Measurements from ENCODE around the gene XNDC1N. TPM values are rescaled to one million over a fixed set of nuclear protein-coding genes. Genes with fewer than 3 reads are reported as not detected.

The XNDC1N gene, protein sequence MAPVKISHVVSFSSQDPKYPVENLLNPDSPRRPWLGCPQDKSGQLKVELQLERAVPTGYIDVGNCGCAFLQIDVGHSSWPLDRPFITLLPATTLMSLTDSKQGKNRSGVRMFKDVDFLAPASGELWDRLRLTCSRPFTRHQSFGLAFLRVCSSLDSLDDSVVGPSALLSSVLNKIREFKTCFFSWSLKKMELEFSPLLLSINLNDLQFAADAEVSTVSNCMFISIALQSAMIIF
- total RNA-seq (2014; rRNA removed; shearing (Covaris generic)) = 10.7 and 16.4 TPM in 2 replicates

DNA sequence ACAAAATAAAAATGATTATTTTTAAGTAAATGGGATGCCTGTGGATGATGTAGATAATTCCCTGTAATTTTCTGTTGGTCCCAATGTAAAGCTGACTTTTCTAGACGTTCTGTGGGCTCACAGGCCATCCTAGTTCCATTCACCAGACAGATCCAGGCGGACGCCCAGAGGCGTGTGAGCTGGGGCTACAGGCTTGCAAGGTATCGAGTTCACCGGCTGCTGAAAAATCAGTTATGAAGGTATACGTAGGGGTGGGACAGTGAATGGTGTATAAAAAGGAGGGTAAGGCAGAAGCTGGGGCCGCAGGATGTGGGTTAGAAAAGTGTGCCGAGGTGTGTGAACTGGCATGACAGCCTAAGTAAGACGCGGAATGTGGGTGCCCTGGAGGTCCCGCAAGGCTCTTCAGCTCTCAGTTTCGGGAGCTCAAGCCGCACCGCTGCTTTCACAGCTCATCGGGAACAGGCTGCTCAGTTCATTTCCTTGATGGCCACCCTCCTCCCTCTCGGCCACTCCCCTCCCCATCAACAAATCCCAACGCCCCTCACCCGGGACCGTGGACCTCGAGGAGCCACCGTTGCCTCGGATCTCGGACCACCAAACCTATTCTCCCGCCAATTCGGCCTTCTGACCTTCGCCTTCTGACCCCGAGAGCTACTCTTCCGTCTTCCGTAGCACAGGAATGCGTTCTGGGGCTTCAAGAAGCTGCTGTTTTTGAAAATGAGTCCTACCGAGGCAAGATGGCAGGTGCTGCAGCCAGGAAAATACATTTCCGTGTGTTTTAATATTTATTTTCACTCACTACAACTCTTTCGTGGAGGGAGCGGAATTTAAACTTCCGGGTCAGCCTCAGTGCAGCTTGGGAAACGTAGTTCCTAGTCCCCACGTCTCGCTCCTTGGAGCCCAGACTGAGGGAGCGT lies at the start of gene XNDC1N:
Gene XNDC1N, minus strand, starts transcription at position 775 of the 917 bp plus-strand sequence. CDS start 5,241 bp downstream, outside the sequence.
- peak; percentile 96 for DNase-seq (ENCODE audit: low spot score)

GRCh38 chr11:71977743-71978418 lies 49.5 kb upstream of the XNDC1N start:
- peak; percentile 84 for DNase-seq (ENCODE audit: low spot score)

DNA sequence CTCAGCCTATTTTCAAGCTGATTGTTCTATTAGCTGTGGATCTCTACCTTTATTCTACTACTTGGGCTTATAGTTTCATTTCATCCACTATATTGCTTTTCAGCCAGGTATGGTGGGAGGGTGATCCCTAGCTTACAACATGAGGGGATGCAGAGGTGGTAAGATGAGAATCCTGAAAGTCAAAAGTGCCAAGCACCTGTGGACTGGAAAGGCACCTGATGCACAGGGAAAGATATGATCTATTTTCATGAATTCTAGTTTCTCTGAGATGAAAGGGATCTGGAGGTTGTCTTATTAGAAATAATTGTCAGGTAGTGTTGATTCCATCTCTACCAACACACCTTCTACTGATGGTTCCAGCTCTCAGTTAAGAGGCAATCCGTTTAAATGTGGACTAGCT lies 48.7 kb upstream of the XNDC1N start:
- DNase-seq (ENCODE audit: low spot score) = no peak

DNA sequence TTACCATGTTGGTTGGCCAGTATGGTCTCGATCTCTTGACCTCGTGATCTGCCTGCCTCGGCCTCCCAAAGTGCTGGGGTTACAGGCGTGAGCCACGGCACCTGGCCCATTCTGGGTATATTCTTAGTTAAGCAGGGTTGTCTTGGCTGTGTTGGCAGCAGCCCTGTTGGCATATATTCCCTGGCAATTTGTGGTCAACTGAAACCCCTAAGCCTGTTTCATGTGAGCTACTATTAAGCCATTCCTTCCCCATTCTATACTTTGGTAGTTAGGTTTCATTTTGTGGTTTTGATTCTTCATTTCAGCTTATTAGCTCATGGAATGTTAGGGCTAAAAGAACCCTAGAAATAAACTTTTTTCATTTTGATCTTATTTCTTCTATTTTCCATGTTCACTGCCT lies 48.2 kb upstream of the XNDC1N start:
- DNase-seq (ENCODE audit: low spot score) = no peak

- no peak for DNase-seq (ENCODE audit: low spot score)
Observed at GRCh38 chr11:71971680-71972079, 43.3 kb upstream of the XNDC1N start.

DNA sequence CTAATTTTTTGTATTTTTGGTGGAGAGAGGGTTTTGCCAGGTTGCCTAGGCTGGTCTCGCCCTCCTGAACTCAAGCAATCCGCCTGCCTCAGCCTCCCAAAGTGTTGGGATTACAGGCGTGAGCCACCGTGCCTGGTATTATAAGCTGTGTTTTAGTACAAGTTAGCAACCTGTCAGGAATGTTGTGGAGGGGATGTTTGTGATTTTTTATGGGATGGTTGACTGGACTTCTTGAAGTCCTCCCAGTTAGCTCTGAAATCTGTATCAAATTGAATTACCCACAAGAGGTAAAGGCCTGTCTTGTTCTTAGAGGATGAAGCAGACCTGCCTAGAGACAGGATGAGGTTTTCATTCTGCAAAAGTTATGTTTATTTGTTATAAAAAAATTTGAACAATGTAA lies 36.2 kb upstream of the XNDC1N start:
- no peak for DNase-seq (ENCODE audit: low spot score)

- no peak for DNase-seq (ENCODE audit: low spot score)
Observed at GRCh38 chr11:71963468-71963867, 35.1 kb upstream of the XNDC1N start.

- DNase-seq (ENCODE audit: low spot score) = no peak
Observed at GRCh38 chr11:71962428-71963038, 34.1 kb upstream of the XNDC1N start.

GRCh38 chr11:71955898-71956456 lies 27.6 kb upstream of the XNDC1N start:
- no peak for DNase-seq (ENCODE audit: low spot score)

DNA sequence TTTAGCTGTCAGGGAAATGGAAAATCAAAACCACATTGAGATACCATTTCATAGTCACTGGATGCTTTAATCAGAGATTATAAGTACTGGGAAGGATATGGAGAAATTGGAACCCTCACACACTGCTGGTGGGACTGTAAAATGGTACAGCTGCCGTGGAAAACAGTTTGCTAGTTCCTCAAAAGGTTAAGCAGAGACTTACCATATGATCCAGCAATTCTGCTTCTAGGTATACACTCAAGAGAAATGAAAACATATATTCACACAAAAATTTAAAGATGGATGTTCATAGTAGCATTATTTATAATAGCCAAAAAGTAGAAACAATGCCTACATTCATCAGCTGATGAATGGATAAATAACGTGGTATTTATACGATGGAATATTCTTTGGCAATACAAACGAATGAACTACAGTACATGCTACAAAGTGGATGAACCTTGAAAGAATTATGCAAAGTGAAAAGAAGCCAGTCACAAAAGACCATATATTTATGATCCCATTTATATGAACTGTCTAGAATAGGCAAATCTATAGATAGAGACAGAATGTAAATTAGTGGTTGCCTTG lies 23.4 kb upstream of the XNDC1N start:
- no peak for DNase-seq (ENCODE audit: low spot score)

GRCh38 chr11:71949034-71949433 lies 20.6 kb upstream of the XNDC1N start:
- no peak for DNase-seq (ENCODE audit: low spot score)

GRCh38 chr11:71948314-71949027 lies 20.1 kb upstream of the XNDC1N start:
- DNase-seq (ENCODE audit: low spot score) = peak; percentile 51

- DNase-seq (ENCODE audit: low spot score) = peak; percentile 14
Observed at GRCh38 chr11:71947498-71947897, 19.1 kb upstream of the XNDC1N start.

GRCh38 chr11:71946144-71946571 lies 17.8 kb upstream of the XNDC1N start:
- no peak for DNase-seq (ENCODE audit: low spot score)

DNA sequence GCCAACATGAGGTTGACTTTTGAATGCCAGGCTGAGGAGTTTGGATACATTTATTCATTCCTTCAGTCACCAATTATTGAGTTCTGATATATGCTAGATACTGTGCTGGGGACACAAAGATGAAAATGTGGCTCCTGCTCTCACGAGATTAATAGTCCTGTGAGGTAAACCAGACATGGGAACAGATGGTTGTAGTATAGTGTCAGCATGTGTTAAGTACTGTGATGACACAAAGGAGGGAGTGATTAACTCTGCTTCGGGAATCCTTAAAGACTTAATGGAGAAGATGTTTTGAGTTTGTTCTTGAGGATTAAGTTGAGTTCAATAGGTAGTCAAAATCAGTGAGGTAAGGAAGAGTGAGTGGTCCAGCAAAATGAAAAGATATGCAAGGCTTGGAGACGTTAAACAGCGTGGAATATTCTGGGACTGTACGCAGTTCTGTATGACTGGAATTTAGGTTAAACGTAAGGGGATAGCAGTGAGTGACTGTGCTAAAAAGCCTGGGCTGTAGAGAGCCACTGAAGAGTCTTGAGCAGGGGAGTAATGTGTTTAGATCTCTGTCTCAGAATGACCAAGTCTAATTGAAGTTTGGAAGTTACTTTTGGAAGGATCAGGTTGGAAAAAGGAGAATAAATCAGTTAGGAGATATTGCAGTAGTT lies 12.3 kb upstream of the XNDC1N start:
- DNase-seq (ENCODE audit: low spot score) = no peak

DNA sequence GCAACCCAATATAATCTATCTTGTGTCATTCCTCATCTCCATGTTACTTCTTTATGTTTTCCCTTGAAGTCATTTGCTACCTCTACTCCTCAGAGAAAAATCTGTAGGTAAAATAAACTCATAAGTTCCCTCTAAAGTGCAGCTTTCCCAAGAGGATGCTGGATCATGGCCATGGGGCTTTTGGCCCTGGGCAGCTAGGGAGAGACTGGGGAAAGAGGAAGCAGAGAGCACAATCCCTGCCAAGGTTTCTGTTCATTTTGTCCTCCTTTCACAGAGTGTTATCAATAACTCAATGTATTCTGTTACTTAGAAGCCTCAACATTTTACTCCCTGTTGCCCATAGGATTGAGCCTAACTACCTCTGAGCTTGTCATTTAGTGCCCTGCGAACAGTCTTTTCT lies 9.4 kb upstream of the XNDC1N start:
- DNase-seq (ENCODE audit: low spot score) = no peak

DNA sequence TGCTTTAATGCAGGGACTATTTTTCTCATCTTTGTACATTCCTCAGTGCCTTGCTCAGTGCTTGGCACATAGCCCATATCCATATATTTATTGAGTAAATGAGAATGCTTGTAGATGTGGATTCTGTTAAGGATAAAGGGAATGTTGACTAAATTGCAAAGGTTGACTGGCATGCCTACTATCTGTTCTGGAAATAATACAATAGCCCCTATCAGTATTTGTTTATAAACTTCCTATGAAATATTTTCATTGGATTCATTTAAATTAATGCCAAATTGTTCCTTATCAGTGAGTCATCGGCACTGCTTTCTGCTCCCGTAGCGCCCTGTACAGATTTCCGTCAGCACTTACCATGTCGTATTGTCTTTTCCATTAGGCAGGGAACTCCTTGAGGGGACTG lies 8.4 kb upstream of the XNDC1N start:
- DNase-seq (ENCODE audit: low spot score) = no peak

- DNase-seq (ENCODE audit: low spot score) = no peak
Observed at GRCh38 chr11:71935338-71935925, 7.0 kb upstream of the XNDC1N start.

GRCh38 chr11:71934213-71934612 lies 5.8 kb upstream of the XNDC1N start:
- DNase-seq (ENCODE audit: low spot score) = no peak

Data from HT-29 (cell line).